ENCODE results near the gene RAB3C.

- TF ChIP-seq SIN3A (IDR thresholded peaks at IDR 0.05; ENCODE audit: borderline replicate concordance, insufficient read depth, low read depth, low read length), result no peak
- TF ChIP-seq CTCF (IDR thresholded peaks at IDR 0.05), result no peak
These were observed 180.5 kb downstream of the RAB3C start for GRCh38 chr5:58763390-58763789.

Data from Panc1 (cell line).